Measurements from ENCODE around the gene ABCC3. TPM values are rescaled to one million over a fixed set of nuclear protein-coding genes. Genes with fewer than 3 reads are reported as not detected.

Gene ABCC3
- total RNA-seq, 1 experiment from 2014 or later = 66.2 TPM

DNA sequence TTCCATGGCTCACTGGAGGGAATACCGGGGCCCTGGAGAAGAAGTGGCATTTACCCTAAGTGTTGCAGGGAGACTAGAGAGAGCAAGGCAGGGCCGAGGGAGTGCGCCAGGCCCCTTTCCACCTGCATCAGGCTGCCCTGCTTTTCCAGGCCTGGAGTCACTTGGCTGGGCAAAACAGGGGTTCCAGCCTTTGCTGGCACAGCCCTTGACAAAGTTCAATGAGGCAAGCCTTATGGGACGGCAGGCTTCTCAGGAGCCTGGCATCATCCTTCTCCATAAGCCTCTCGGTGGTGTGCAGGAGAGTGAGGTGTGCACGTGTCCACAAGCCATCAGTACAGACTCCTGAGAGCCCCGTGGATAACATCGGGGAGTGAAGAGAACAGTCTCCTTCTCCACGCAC, 47.1 kb upstream of the ABCC3 start (continued):
- TF ChIP-seq, protein P1, sequence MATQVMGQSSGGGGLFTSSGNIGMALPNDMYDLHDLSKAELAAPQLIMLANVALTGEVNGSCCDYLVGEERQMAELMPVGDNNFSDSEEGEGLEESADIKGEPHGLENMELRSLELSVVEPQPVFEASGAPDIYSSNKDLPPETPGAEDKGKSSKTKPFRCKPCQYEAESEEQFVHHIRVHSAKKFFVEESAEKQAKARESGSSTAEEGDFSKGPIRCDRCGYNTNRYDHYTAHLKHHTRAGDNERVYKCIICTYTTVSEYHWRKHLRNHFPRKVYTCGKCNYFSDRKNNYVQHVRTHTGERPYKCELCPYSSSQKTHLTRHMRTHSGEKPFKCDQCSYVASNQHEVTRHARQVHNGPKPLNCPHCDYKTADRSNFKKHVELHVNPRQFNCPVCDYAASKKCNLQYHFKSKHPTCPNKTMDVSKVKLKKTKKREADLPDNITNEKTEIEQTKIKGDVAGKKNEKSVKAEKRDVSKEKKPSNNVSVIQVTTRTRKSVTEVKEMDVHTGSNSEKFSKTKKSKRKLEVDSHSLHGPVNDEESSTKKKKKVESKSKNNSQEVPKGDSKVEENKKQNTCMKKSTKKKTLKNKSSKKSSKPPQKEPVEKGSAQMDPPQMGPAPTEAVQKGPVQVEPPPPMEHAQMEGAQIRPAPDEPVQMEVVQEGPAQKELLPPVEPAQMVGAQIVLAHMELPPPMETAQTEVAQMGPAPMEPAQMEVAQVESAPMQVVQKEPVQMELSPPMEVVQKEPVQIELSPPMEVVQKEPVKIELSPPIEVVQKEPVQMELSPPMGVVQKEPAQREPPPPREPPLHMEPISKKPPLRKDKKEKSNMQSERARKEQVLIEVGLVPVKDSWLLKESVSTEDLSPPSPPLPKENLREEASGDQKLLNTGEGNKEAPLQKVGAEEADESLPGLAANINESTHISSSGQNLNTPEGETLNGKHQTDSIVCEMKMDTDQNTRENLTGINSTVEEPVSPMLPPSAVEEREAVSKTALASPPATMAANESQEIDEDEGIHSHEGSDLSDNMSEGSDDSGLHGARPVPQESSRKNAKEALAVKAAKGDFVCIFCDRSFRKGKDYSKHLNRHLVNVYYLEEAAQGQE (IDR thresholded peaks at IDR 0.05; ENCODE audit: low read depth) = no peak
- TF ChIP-seq CBX3 (IDR thresholded peaks at IDR 0.05; ENCODE audit: low read depth) (no peak), SRF (IDR thresholded peaks at IDR 0.05; ENCODE audit: low read depth) (no peak), EZH2 (IDR thresholded peaks at IDR 0.05) (no peak), SIN3A (IDR thresholded peaks at IDR 0.05; ENCODE audit: low read depth) (no peak), EGR1 (IDR thresholded peaks at IDR 0.05; ENCODE audit: low read depth) (no peak), YY1 (IDR thresholded peaks at IDR 0.05; ENCODE audit: extremely low read depth, insufficient replicate concordance, low read depth, low read length) (no peak)

DNA sequence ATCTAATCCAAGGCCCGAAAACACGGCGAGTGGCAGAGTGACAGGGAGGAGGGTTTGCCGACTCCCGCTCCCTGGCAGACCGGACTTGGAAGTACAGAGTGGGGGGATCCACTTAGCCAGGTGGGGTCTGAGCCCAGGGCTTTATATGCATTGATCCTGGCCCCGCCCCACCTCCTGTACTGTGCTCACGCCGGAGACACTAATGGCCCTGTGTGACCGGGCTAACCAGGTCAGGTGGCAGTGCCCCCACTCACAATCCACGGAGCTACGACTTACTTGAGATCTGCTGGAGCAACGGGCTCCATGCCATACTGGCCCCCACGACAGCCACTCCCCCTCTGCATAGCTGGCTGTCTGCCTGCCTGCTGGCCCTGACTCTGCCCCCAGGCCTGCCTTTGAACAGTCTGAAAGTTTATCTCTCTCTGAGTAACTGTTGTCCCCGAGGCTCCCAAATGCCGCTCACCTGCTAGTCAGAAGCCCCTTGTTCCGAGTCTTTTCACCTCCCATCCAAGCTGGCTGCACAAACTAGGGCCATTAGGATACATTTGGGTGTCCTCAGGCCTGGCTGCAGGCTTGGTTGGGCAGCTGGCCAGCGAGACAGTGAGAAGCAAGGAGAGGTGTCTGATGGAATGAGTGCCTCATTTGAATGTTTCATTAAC, 46.2 kb upstream of the ABCC3 start:
- TF ChIP-seq ZFX (IDR thresholded peaks at IDR 0.05) (no peak), RAD21 (IDR thresholded peaks at IDR 0.05; ENCODE audit: low read depth) (no peak), SP1 (IDR thresholded peaks at IDR 0.05; ENCODE audit: low read depth) (no peak)
- TF ChIP-seq, protein P1 (IDR thresholded peaks at IDR 0.05; ENCODE audit: low read depth) = no peak
- TF ChIP-seq, protein P2, sequence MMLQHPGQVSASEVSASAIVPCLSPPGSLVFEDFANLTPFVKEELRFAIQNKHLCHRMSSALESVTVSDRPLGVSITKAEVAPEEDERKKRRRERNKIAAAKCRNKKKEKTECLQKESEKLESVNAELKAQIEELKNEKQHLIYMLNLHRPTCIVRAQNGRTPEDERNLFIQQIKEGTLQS (IDR thresholded peaks at IDR 0.05) = no peak
- H3K36me3 ChIP-seq (ENCODE audit: control insufficient read depth in 1 of 2, insufficient read depth in 2 of 2, low read length in 2 of 2) = no peaks in the 10 kb centered on the region
- no peak overlapping the region for H3K27ac ChIP-seq (ENCODE audit: low read depth, low read length)
- no peaks in the 10 kb centered on the region for H3K9me2 ChIP-seq (ENCODE audit: insufficient read depth)
- H3K79me2 ChIP-seq (ENCODE audit: insufficient read depth, low read length) = no peaks in the 10 kb centered on the region
- ChIA-PET CTCF (no interaction called here), POLR2A (no interaction called here), RAD21 (ENCODE audit: low non-redundant PET in 1 of 2, low total read pairs in 2 of 2, uncharacterized antibody in 2 of 2, unreplicated experiment in 2 of 2) (no interaction called here)
- no peaks in the 10 kb centered on the region for H3K27me3 ChIP-seq (ENCODE audit: insufficient read depth, low read length)
- H3K4me3 ChIP-seq (replicated peaks in 1 of 2; ENCODE audit: low read depth in 1 of 2, low read length in 2 of 2) = no peak overlapping the region
- DNase-seq (ENCODE audit: low read depth, low spot score) (no peak), ATAC-seq (no peak)
- intact Hi-C loops (cut with micrococcal nuclease) = no loop called here
- no peaks in the 10 kb centered on the region for H3K9me3 ChIP-seq (ENCODE audit: control insufficient read depth in 1 of 2, insufficient read depth in 1 of 2, low read depth in 1 of 2, low read length in 2 of 2)
- H3K9ac ChIP-seq (ENCODE audit: low read length) = no peak overlapping the region
- H3K4me1 ChIP-seq (ENCODE audit: control insufficient read depth in 1 of 2, insufficient read depth in 2 of 2, low read length in 2 of 2) = no peaks in the 10 kb centered on the region
- BruUV-seq (replicated peaks) = no TSS peak
- no peak overlapping the region for H2AFZ ChIP-seq (ENCODE audit: low read depth, low read length, poor library complexity, severe bottlenecking)
- no peaks in the 10 kb centered on the region for H4K20me1 ChIP-seq (ENCODE audit: insufficient read depth)
- no peak overlapping the region for H3K4me2 ChIP-seq (ENCODE audit: low read length)
